ENCODE data around the gene RPRD2.

Gene RPRD2

GRCh38 chr1:150444232-150444631 is 80.3 kb downstream of the RPRD2 start:
- Histone ChIP-seq H3K9ac (no peak overlapping the region), H3K36me3 (ENCODE audit: control insufficient read depth, insufficient read depth, low read length) (no peaks in the 10 kb centered on the region), H2AFZ (no peak overlapping the region), H3K27ac (no peak overlapping the region), H3K4me3 (ENCODE audit: low read depth, low read length) (no peak overlapping the region), H3K9me3 (ENCODE audit: control insufficient read depth, low read length) (no peaks in the 10 kb centered on the region), H3K4me2 (ENCODE audit: low read length) (no peak overlapping the region), H3K79me2 (no peaks in the 10 kb centered on the region), H3K4me1 (no peaks in the 10 kb centered on the region), H3K27me3 (ENCODE audit: control insufficient read depth, insufficient read depth, low read length) (no peaks in the 10 kb centered on the region)
- TF ChIP-seq, protein P1, sequence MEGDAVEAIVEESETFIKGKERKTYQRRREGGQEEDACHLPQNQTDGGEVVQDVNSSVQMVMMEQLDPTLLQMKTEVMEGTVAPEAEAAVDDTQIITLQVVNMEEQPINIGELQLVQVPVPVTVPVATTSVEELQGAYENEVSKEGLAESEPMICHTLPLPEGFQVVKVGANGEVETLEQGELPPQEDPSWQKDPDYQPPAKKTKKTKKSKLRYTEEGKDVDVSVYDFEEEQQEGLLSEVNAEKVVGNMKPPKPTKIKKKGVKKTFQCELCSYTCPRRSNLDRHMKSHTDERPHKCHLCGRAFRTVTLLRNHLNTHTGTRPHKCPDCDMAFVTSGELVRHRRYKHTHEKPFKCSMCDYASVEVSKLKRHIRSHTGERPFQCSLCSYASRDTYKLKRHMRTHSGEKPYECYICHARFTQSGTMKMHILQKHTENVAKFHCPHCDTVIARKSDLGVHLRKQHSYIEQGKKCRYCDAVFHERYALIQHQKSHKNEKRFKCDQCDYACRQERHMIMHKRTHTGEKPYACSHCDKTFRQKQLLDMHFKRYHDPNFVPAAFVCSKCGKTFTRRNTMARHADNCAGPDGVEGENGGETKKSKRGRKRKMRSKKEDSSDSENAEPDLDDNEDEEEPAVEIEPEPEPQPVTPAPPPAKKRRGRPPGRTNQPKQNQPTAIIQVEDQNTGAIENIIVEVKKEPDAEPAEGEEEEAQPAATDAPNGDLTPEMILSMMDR (IDR thresholded peaks at IDR 0.05): no peak

DNA sequence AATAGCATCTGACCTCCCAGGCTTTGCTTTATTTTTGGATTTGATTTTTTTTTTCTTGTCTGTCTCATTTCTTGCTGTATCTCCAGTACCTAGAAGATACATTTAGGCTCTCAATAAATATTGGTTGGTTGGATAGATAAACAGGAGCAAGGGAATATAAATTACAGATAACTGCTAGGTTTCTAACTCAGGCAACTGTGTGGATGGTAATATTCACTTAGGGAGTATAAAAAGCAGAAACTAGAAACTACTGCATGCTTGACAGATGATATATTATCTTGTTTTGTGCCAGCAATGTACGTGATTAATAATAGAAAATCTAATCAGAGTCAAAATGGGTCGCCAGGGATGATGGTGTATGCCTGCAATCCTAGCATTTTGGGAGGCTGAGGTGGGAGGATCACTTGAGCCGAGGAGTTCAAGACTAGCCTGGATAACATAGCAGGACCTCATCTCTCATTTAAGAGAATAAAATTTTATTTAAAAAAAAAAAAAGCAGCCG is 92.2 kb downstream of the RPRD2 start:
- H3K79me2 ChIP-seq: peaks cover 3% of the 10 kb centered on the region
- TF ChIP-seq, protein P1 (IDR thresholded peaks at IDR 0.05): no peak
- no peak overlapping the region for H2AFZ ChIP-seq
- H3K4me1 ChIP-seq: no peaks in the 10 kb centered on the region
- no peaks in the 10 kb centered on the region for H3K27me3 ChIP-seq (ENCODE audit: control insufficient read depth, insufficient read depth, low read length)
- no peak overlapping the region for H3K4me2 ChIP-seq (ENCODE audit: low read length)
- H3K9ac ChIP-seq: no peak overlapping the region
- H3K4me3 ChIP-seq (ENCODE audit: low read depth, low read length): no peak overlapping the region
- no peak overlapping the region for H3K27ac ChIP-seq
- no peaks in the 10 kb centered on the region for H3K36me3 ChIP-seq (ENCODE audit: control insufficient read depth, insufficient read depth, low read length)
- no peaks in the 10 kb centered on the region for H3K9me3 ChIP-seq (ENCODE audit: control insufficient read depth, low read length)

DNA sequence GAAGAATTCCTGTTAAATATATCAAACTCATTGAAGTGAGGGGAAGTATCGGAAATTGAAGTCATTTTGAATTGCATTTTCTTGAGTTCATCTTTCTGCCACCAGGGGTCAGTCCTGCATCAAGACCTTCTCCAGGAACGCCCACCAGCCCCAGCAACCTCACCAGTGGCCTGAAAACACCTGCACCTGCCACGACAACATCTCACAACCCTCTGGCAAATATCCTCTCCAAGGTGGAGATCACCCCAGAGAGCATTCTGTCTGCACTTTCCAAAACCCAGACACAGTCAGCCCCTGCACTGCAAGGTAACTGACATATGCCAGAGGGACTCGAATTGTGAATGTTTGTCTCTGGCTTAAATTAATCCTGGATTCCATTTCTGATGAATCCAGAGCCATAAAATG is 100.5 kb downstream of the RPRD2 start:
- Histone ChIP-seq H2AFZ (no peak overlapping the region), H3K9ac (no peak overlapping the region), H3K4me3 (ENCODE audit: low read depth, low read length) (no peak overlapping the region), H3K79me2 (no peaks in the 10 kb centered on the region), H3K4me1 (no peaks in the 10 kb centered on the region), H3K4me2 (ENCODE audit: low read length) (no peak overlapping the region), H3K9me3 (ENCODE audit: control insufficient read depth, low read length) (no peaks in the 10 kb centered on the region), H3K27ac (no peak overlapping the region), H3K27me3 (ENCODE audit: control insufficient read depth, insufficient read depth, low read length) (no peaks in the 10 kb centered on the region), H3K36me3 (ENCODE audit: control insufficient read depth, insufficient read depth, low read length) (no peaks in the 10 kb centered on the region)
- TF ChIP-seq, protein P1 (IDR thresholded peaks at IDR 0.05): peak; percentile 56

- Histone ChIP-seq H3K27me3 (ENCODE audit: control insufficient read depth, insufficient read depth, low read length) (no peaks in the 10 kb centered on the region), H2AFZ (no peak overlapping the region), H3K79me2 (no peaks in the 10 kb centered on the region), H3K4me3 (ENCODE audit: low read depth, low read length) (no peak overlapping the region), H3K4me2 (ENCODE audit: low read length) (no peak overlapping the region), H3K36me3 (ENCODE audit: control insufficient read depth, insufficient read depth, low read length) (no peaks in the 10 kb centered on the region), H3K4me1 (no peaks in the 10 kb centered on the region), H3K9me3 (ENCODE audit: control insufficient read depth, low read length) (no peaks in the 10 kb centered on the region), H3K9ac (no peak overlapping the region), H3K27ac (no peak overlapping the region)
- TF ChIP-seq, protein P1 (IDR thresholded peaks at IDR 0.05): no peak
Observed at GRCh38 chr1:150466964-150467363, 103.0 kb downstream of the RPRD2 start.

- Histone ChIP-seq H3K4me2 (ENCODE audit: low read length) (no peak overlapping the region), H3K27ac (no peak overlapping the region), H3K9ac (no peak overlapping the region), H3K79me2 (no peaks in the 10 kb centered on the region), H3K27me3 (ENCODE audit: control insufficient read depth, insufficient read depth, low read length) (no peaks in the 10 kb centered on the region), H3K9me3 (ENCODE audit: control insufficient read depth, low read length) (no peaks in the 10 kb centered on the region), H2AFZ (no peak overlapping the region), H3K4me1 (no peaks in the 10 kb centered on the region), H3K4me3 (ENCODE audit: low read depth, low read length) (no peak overlapping the region), H3K36me3 (ENCODE audit: control insufficient read depth, insufficient read depth, low read length) (no peaks in the 10 kb centered on the region)
- TF ChIP-seq, protein P1 (IDR thresholded peaks at IDR 0.05): no peak
Observed at GRCh38 chr1:150469291-150469690, 105.3 kb downstream of the RPRD2 start.
